BJ (cell line): ENCODE measurements around the gene RAB33B. TPM values are rescaled to one million over a fixed set of nuclear protein-coding genes. Genes with fewer than 3 reads are reported as not detected.

Experiments
- CTCF ChIA-PET: fragments of 350-600 bp; formaldehyde crosslinking; extraction: SDS; loops from one replicate; lab custom pipeline; 2021; ENCODE audit warnings: antibody characterized with exemption, inconsistent platforms; lab: Yijun Ruan, JAX
- POLR2A ChIA-PET: fragments of 300-600 bp; sonication (Branson Sonifier 250); formaldehyde crosslinking; extraction: SDS; loops from one replicate; lab custom pipeline; 2021; ENCODE audit warnings: antibody characterized with exemption; lab: Charles Lee
- DNase-seq: peaks from one replicate; pipeline ENCODE4 v3.0.0-alpha.2; 2011; ENCODE audit warnings: low read depth
- H3K27me3 ChIP-seq: 2 replicates; pipeline ENCODE4 v1.6.0; 2011; ENCODE audit warnings: low read length; ENCODE audit not compliant: control insufficient read depth, insufficient read depth
- H3K36me3 ChIP-seq: 2 replicates; pipeline ENCODE4 v1.5.1; 2011; ENCODE audit warnings: low read length; ENCODE audit not compliant: control insufficient read depth, insufficient read depth
- H3K4me3 ChIP-seq: 2 replicates; pipeline ENCODE4 v1.5.1; 2011; ENCODE audit warnings: low read depth, mild to moderate bottlenecking, control low read depth, low read length
- CTCF ChIP-seq: IDR thresholded peaks from 2 replicates; pipeline ENCODE4 v1.5.1; 2011; ENCODE audit warnings: low read depth, mild to moderate bottlenecking, control low read depth, inconsistent platforms, low read length, moderate library complexity; ENCODE audit not compliant: insufficient read depth
- polyA plus RNA-seq: library from polyadenylated mRNA; depleted of rRNA; stranded (reverse); fragments of >200 nt; gene quantifications from 2 replicates; pipeline ENCODE4 v1.2.3, GENCODE V29; 2011

The RAB33B gene
- polyA plus RNA-seq, 1 experiment, result 4.0 TPM

GRCh38 chr4:139488442-139488841 lies 34.5 kb downstream of the RAB33B start:
- Histone ChIP-seq H3K36me3 (no peaks in the 10 kb centered on the region), H3K4me3 (no peak overlapping the region), H3K27me3 (no peaks in the 10 kb centered on the region)
- DNase-seq, result no peak
- CTCF ChIA-PET, result interaction anchor here (1.5 to 1.9 kb wide), 2 partner anchors 10 to 36 kb away, joined by 4 to 6 read pairs; no protein-coding TSS in a partner anchor
- TF ChIP-seq CTCF, result no peak
- POLR2A ChIA-PET, result interaction anchor here (0.6 kb wide), 1 partner anchor 27 kb away, joined by 5 read pairs; no protein-coding TSS in a partner anchor

- no peak for TF ChIP-seq CTCF
- POLR2A ChIA-PET, result no interaction called here
- no peaks in the 10 kb centered on the region for H3K36me3 ChIP-seq
- CTCF ChIA-PET, result interaction anchor here (1.3 kb wide), 1 partner anchor 11 kb away, joined by 4 read pairs; no protein-coding TSS in a partner anchor
- no peak overlapping the region for H3K4me3 ChIP-seq
- no peak for DNase-seq
- no peaks in the 10 kb centered on the region for H3K27me3 ChIP-seq
Measured at GRCh38 chr4:139489638-139490037, 35.7 kb downstream of the RAB33B start.

- Histone ChIP-seq H3K36me3 (no peaks in the 10 kb centered on the region), H3K27me3 (no peaks in the 10 kb centered on the region), H3K4me3 (no peak overlapping the region)
- ChIA-PET POLR2A (no interaction called here), CTCF (interaction anchor here (1.7 kb wide), 1 partner anchor 141 kb away, joined by 4 read pairs; no protein-coding TSS in a partner anchor)
- no peak for TF ChIP-seq CTCF
- DNase-seq, result no peak
Measured at GRCh38 chr4:139492429-139492828, 38.5 kb downstream of the RAB33B start.

- CTCF ChIA-PET, result interaction anchor here (0.7 to 1.7 kb wide), 4 partner anchors 110 to 160 kb away, joined by 3 to 4 read pairs (median 3); no protein-coding TSS in a partner anchor
- POLR2A ChIA-PET, result interaction anchor here (0.6 kb wide), 1 partner anchor 315 kb away, joined by 3 read pairs; no protein-coding TSS in a partner anchor
- no peak overlapping the region for H3K4me3 ChIP-seq
- TF ChIP-seq CTCF, result no peak
- DNase-seq, result no peak
- H3K36me3 ChIP-seq, result no peaks in the 10 kb centered on the region
- H3K27me3 ChIP-seq, result no peaks in the 10 kb centered on the region
Measured at GRCh38 chr4:139493176-139493575, 39.3 kb downstream of the RAB33B start.

GRCh38 chr4:139499186-139499585 lies 45.3 kb downstream of the RAB33B start:
- H3K36me3 ChIP-seq, result no peaks in the 10 kb centered on the region
- H3K27me3 ChIP-seq, result no peaks in the 10 kb centered on the region
- no peak overlapping the region for H3K4me3 ChIP-seq
- DNase-seq, result no peak
- POLR2A ChIA-PET, result no interaction called here
- CTCF ChIA-PET, result interaction anchor here (2.9 kb wide), 1 partner anchor 153 kb away, joined by 23 read pairs; no protein-coding TSS in a partner anchor
- no peak for TF ChIP-seq CTCF
